HG02884 (cell line): ENCODE measurements around the gene TESK1.

ENCODE experiments used
- ATAC-seq: cut with Tn5 transposase; IDR thresholded peaks from one replicate; pipeline ENCODE4 v1.9.1; 2021; ENCODE audit warnings: mild to moderate bottlenecking, moderate library complexity; ENCODE audit not compliant: unreplicated experiment

TESK1 gene

DNA sequence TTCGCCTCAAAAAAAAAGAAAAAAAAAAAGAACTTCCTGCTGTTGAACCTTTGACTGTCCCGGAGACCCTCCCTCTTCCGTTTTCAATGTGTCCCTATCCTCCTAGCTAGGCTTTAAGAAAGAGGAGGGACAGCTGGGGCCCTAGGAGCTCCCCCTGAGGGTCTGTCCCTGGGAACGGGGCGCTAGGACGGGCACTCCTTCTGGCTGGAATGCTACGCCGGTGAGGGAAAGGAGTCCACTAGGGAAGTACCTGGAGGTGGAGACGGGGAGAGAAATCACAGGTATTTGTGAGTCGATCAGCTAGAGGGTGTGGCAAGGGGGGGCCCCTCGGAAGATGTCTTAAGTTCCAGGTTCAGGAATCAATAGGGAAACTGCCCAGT, 41.1 kb downstream of the TESK1 start:
- no peak for ATAC-seq

GRCh38 chr9:35646533-35647265, 41.6 kb downstream of the TESK1 start:
- peak; percentile 78 for ATAC-seq

- ATAC-seq, result no peak
Measured at GRCh38 chr9:35649431-35650340, 44.6 kb downstream of the TESK1 start.

DNA sequence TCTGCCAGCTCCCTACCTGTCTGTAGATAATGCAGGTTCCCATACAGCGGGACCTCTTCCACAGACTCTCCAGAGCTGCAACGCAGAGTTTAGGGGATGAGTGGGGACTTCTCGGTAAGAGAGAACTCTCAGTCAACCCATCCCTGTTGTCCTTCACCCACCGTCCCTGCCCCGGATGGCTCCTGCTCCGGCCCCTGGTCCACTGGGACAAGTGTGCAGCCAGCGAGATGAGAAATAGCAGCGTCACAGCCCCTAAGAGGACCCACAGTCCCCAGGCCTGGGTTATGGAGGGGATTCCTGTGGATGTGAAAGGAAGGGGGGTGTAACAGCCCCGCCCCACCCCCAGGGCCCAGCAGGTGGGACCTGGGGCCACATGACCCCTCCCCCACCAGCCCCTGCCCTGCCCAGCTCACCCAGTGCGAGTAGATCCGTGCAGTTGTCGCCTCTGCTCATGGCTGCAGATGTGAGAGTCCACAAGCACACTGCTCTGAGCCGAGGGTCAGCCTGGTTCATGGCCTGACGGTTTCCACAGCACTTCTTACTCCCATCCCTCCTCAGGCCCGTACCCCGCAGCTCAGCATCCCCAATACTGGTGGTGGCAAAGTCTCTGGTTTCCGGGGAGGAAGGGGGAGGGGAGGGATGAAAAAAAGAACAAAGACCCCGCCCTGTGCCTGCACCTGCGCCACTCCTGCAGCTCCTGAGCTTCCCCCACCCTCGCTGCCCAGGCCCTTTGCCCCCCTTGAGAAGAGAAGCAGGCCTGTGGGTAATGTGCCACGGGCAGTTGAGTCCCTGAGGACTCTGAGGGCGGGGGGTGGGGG, 45.5 kb downstream of the TESK1 start, which contains the start of gene SIT1:
Gene SIT1 (minus strand): TSS at position 591 of the 818 bp plus-strand sequence. CDS start 78 bp downstream, at position 513.
- ATAC-seq, result no peak

- no peak for ATAC-seq
Measured at GRCh38 chr9:35651956-35652828, 47.1 kb downstream of the TESK1 start.

DNA sequence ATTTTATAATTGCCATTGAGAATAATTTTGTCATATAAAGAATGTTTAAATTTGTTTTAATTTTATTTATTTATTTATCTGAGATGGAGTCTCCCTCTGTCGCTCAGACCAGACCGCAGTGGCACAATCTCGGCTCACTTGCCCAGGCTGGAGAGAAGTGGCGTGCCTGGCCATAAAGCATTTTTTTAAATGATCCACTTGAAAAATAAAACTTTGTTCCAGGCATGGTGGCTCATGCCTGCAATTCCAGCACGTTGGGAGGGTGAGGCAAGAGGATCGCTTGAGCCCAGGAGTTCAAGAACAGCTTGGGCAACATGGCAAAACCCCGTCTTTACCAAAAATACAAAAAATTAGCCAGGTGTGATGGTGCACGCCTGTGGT, 47.8 kb downstream of the TESK1 start:
- no peak for ATAC-seq

- ATAC-seq, result no peak
Measured at GRCh38 chr9:35653611-35654010, 48.5 kb downstream of the TESK1 start.

DNA sequence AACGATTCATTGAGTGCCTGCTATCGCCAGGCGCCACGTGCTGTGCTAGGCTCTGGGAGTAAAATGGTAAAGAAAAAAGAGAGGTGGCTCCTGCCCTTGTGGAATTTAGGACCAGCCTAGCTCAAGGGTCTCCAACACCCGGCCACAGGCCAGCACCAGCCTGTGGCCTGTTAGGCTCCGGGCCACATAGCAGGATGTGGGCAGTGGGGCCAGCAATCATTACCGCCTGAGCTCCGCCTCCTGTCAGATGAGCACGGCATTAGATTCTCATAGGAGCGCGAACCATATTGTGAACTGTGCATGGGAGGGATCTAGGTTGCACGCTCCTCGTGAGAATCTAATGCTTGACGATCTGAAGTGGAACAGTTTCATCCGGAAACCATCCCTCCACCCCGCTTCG, 51.3 kb downstream of the TESK1 start:
- no peak for ATAC-seq

- ATAC-seq, result no peak
Measured at GRCh38 chr9:35656831-35657545, 51.9 kb downstream of the TESK1 start.

GRCh38 chr9:35657546-35658136, 52.6 kb downstream of the TESK1 start, which contains the start of gene RMRP:
TSS of gene RMRP (minus strand) at chr9:35658019.
- peak; percentile 80 for ATAC-seq

GRCh38 chr9:35658137-35658967, 53.3 kb downstream of the TESK1 start, which contains the start of gene CCDC107:
TSS of gene CCDC107 (plus strand) at chr9:35658292. CDS start at chr9:35658380, 88 bp downstream.
- ATAC-seq, result peak; percentile 54

DNA sequence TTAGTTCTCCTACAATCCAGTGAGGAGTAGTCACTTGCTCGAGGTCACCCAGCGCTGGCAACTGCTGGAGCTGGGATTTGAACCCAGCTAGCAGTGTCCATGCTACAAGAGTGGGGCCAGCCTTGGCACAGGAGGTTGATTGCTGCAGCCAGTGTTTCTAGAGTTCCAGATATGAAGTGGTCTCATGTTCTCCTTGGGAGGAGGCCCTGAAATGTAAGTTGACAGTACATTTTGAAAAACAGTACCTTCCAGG, 53.8 kb downstream of the TESK1 start:
- no peak for ATAC-seq

GRCh38 chr9:35659340-35659739, 54.3 kb downstream of the TESK1 start:
- ATAC-seq, result no peak
